RWPE1 (cell line): ENCODE results near the gene EXPH5.

ENCODE experiments used
- CTCF ChIA-PET: fragments of 350-600 bp; sonication (Branson Sonifier 250); formaldehyde crosslinking; extraction: SDS; loops from one replicate; lab custom pipeline; 2021; lab: Yijun Ruan, JAX
- POLR2A ChIA-PET: fragments of 400-600 bp; formaldehyde crosslinking; extraction: SDS; loops from one replicate; lab custom pipeline; 2020; ENCODE audit warnings: antibody characterized with exemption; ENCODE audit not compliant: low non-redundant PET; lab: Yijun Ruan, JAX
- DNase-seq: peaks from one replicate; pipeline ENCODE4 v3.0.0; 2012; ENCODE audit warnings: low spot score
- H3K27ac ChIP-seq: fragments of 450-650 bp; 2 replicates; pipeline ENCODE4 v1.5.1; 2017
- CTCF ChIP-seq: fragments of 450-650 bp; conservative IDR thresholded peaks from 2 replicates; pipeline ENCODE4 v1.5.1; 2017; ENCODE audit warnings: low read depth, mild to moderate bottlenecking

Gene EXPH5

GRCh38 chr11:108629274-108629673, 35.7 kb upstream of the EXPH5 start:
- no peak overlapping the region for H3K27ac ChIP-seq
- DNase-seq: no peak
- POLR2A ChIA-PET: no interaction called here
- TF ChIP-seq CTCF: no peak
- CTCF ChIA-PET: no interaction called here

GRCh38 chr11:108628812-108629211, 35.2 kb upstream of the EXPH5 start:
- no peak for TF ChIP-seq CTCF
- no peak overlapping the region for H3K27ac ChIP-seq
- ChIA-PET CTCF (no interaction called here), POLR2A (interaction anchor here (0.6 kb wide), 1 partner anchor 1575 kb away, joined by 7 read pairs; no protein-coding TSS in a partner anchor)
- DNase-seq: no peak

- no peak overlapping the region for H3K27ac ChIP-seq
- CTCF ChIA-PET: no interaction called here
- no peak for TF ChIP-seq CTCF
- DNase-seq: no peak
- POLR2A ChIA-PET: interaction anchor here (0.6 kb wide), 1 partner anchor 1576 kb away, joined by 7 read pairs; no protein-coding TSS in a partner anchor
These were observed 34.8 kb upstream of the EXPH5 start for GRCh38 chr11:108628326-108628725.

- no peak overlapping the region for H3K27ac ChIP-seq
- ChIA-PET CTCF (no interaction called here), POLR2A (no interaction called here)
- DNase-seq: no peak
- no peak for TF ChIP-seq CTCF
These were observed 30.8 kb upstream of the EXPH5 start for GRCh38 chr11:108624196-108624925.

GRCh38 chr11:108622341-108622740, 28.8 kb upstream of the EXPH5 start:
- no peak for DNase-seq
- ChIA-PET CTCF (no interaction called here), POLR2A (no interaction called here)
- no peak for TF ChIP-seq CTCF
- H3K27ac ChIP-seq: no peak overlapping the region

- ChIA-PET POLR2A (no interaction called here), CTCF (no interaction called here)
- TF ChIP-seq CTCF: no peak
- DNase-seq: no peak
- H3K27ac ChIP-seq: no peak overlapping the region
These were observed 27.6 kb upstream of the EXPH5 start for GRCh38 chr11:108620958-108621772.
